ENCODE results near the gene HNRNPUL2. TPM values are rescaled to one million over a fixed set of nuclear protein-coding genes. Genes with fewer than 3 reads are reported as not detected.

The HNRNPUL2 gene
- total RNA-seq, 4 donors from 2014 or later = 38.7 to 68.8 (median 50.3) TPM

DNA sequence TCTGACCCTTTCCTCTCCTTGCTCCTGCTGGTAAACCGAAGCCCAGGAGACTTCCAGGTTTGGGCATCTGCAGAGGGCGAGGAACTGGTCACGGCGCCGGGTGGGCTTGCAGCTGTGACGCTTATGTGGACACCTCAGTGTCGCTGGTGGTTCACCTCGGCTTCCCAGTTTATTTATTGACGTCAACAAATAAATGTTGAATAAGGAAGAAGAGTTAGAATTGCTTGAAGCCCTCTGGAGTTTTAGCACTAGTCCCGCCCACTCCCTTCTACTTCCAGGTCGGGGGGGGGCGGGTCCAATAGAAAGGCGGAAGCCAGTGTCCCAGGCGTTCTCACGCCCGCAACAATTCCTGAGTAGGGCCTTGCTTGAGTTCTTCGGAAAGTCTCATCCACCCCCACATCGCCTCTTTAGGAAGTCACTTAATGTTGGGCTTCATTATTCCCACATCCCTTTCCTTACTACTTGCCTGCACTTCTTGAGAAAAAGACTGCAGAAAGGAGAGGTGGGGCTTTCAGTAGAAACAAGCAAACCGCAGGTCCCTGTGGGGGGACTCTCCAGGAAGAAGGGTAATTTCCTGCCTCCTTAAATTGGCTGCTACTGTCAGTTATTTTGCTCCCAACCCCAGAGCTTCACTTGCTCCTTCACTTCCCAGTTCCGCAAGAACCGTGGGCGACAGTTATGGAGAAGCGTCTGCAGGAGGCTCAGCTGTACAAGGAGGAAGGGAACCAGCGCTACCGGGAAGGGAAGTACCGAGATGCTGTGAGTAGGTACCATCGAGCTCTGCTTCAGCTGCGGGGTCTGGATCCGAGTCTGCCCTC, 1.1 kb upstream of the HNRNPUL2 start, which contains the start of gene TTC9C:
Gene TTC9C, plus strand, starts transcription at position 316 of the 818 bp plus-strand sequence. Its CDS starts 363 bp downstream, at position 679.
- Histone ChIP-seq H3K4me1 (peaks cover 0 to 54% (median 12%) of the 10 kb centered on the region in 4 donors), H3K4me3 (peak within 1 kb of the TSS; percentile 83 to 97 (median 86)), H3K27ac (peak within 1 kb of the TSS; percentile 79 to 98 (median 94)), H3K9me3 (no peaks in the 10 kb centered on the region), H3K36me3 (peaks cover 0 to 25% (median 0%) of the 10 kb centered on the region in 3 donors), H3K27me3 (no peaks in the 10 kb centered on the region)
- DNase-seq = peak; percentile 88 to 96 (median 96)
- TF ChIP-seq POLR2A (IDR thresholded peaks at IDR 0.05) = peak; percentile 72 to 73
- TF ChIP-seq, protein P1, sequence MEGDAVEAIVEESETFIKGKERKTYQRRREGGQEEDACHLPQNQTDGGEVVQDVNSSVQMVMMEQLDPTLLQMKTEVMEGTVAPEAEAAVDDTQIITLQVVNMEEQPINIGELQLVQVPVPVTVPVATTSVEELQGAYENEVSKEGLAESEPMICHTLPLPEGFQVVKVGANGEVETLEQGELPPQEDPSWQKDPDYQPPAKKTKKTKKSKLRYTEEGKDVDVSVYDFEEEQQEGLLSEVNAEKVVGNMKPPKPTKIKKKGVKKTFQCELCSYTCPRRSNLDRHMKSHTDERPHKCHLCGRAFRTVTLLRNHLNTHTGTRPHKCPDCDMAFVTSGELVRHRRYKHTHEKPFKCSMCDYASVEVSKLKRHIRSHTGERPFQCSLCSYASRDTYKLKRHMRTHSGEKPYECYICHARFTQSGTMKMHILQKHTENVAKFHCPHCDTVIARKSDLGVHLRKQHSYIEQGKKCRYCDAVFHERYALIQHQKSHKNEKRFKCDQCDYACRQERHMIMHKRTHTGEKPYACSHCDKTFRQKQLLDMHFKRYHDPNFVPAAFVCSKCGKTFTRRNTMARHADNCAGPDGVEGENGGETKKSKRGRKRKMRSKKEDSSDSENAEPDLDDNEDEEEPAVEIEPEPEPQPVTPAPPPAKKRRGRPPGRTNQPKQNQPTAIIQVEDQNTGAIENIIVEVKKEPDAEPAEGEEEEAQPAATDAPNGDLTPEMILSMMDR (IDR thresholded peaks at IDR 0.05) = no peak

DNA sequence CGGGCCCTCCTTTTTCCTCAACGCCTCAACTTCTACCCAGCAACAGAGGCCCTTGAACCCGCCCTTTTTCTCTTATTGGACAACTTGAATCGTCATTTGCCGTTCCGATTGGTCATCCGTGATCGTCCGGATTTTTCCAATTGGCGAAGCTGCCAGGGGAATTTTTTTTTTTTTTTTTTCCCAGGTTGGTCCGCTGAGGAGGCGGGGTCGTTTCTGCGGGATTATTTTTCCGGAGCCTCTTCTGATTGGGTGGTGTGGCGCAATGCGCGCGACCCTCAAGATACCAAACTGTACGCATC, 564 bp upstream of the HNRNPUL2 start:
- H3K27me3 ChIP-seq = no peaks in the 10 kb centered on the region
- no peaks in the 10 kb centered on the region for H3K9me3 ChIP-seq
- H3K4me1 ChIP-seq = peaks cover 0 to 56% (median 12%) of the 10 kb centered on the region in 4 donors
- peak overlapping the region; percentile 79 to 98 (median 94) for H3K27ac ChIP-seq
- H3K4me3 ChIP-seq = peak overlapping the region; percentile 83 to 97 (median 86)
- peaks cover 0 to 27% (median 0%) of the 10 kb centered on the region in 3 donors for H3K36me3 ChIP-seq
- DNase-seq = peak; percentile 82 to 94 (median 84)
- TF ChIP-seq POLR2A (IDR thresholded peaks at IDR 0.05) = no peak
- TF ChIP-seq, protein P1 (IDR thresholded peaks at IDR 0.05) = no peak

DNA sequence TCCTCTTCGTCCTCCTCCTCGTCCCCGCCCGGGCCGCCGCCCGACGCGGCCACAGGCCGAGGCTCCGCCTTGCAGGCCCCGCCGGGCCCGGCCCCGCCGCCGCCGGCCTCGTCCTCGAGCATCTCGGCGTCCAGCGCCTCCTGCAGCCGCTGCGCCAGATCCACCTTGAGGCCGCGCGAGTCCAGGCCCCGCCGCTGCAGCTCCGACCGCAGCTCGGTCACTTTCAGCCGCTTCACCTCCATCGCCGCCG, 417 bp downstream of the HNRNPUL2 start:
- Histone ChIP-seq H3K27ac (peak overlapping the region; percentile 79 to 98 (median 94)), H3K4me1 (peaks cover 0 to 50% (median 12%) of the 10 kb centered on the region in 4 donors), H3K4me3 (peak overlapping the region; percentile 83 to 97 (median 86)), H3K9me3 (no peaks in the 10 kb centered on the region), H3K27me3 (no peaks in the 10 kb centered on the region), H3K36me3 (peaks cover 0 to 29% (median 3%) of the 10 kb centered on the region in 3 donors)
- TF ChIP-seq POLR2A (IDR thresholded peaks at IDR 0.05) = no peak
- TF ChIP-seq, protein P1 (IDR thresholded peaks at IDR 0.05) = no peak
- no peak for DNase-seq

DNA sequence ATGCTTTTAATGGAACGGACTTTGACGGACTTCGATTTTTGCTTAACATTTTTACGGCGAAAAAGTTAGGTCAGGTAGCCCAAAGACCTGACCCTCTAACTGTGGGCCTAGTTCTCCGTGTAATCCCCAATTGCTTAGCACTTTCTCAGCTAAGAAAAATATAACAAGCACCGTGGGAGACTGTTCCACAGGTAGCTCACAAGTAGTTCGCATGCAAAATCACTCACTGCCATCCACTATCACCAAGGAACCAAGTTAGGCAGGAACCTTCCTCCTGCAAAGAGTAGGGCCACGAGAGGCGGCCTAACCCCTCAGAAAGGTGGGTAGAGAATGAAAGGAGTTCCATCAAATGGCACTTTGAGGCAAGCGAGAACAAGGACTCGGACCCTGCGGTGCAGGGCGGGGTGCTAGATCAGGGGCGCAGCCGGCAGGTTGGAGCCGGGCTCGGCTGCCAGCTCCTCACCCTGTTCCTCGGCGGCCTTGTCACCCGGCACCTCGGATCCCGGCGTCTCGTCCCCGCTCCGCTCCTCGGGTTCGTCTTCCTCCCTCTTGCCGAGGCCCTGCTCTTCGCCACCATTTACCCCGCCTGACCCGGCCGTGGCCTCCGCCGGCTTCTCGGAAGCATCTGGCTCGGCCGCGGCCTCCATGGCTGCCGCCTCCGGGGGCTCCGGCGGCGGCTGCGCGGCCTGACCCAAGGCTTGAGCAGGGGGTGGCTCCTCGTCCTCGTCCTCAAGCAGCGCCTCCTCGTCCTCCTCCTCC, 922 bp downstream of the HNRNPUL2 start:
- no peak for TF ChIP-seq POLR2A (IDR thresholded peaks at IDR 0.05)
- TF ChIP-seq, protein P1 (IDR thresholded peaks at IDR 0.05) = no peak
- H3K4me3 ChIP-seq = peak overlapping the region; percentile 83 to 97 (median 86)
- peak overlapping the region; percentile 79 to 98 (median 94) for H3K27ac ChIP-seq
- DNase-seq = peak in 1 of 3 donors; percentile 57
- no peaks in the 10 kb centered on the region for H3K9me3 ChIP-seq
- peaks cover 0 to 48% (median 12%) of the 10 kb centered on the region in 4 donors for H3K4me1 ChIP-seq
- H3K27me3 ChIP-seq = no peaks in the 10 kb centered on the region
- H3K36me3 ChIP-seq = peaks cover 0 to 34% (median 3%) of the 10 kb centered on the region in 3 donors

DNA sequence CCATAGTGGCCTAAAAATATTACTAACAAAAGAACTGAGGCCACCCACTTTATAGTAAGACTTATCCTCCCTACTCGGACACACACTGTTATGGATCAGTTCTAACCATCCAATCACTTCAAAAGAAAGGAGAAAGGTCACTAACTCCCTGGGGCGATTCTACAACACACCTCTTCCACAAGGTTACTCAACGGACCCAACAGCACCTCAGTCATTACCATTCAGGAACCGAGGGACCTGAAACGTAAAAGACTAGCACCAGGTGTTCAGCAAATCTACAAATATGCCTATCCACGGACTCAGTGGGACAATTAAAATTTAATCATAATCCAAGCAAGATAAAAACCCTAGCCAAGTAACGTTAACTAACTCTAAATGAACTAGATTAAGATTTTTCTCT, 1.6 kb downstream of the HNRNPUL2 start:
- DNase-seq = peak in 1 of 3 donors; percentile 46
- H3K4me1 ChIP-seq = peaks cover 0 to 41% (median 12%) of the 10 kb centered on the region in 4 donors
- H3K4me3 ChIP-seq = peak overlapping the region; percentile 83 to 97 (median 86)
- TF ChIP-seq, protein P1 (IDR thresholded peaks at IDR 0.05) = no peak
- TF ChIP-seq POLR2A (IDR thresholded peaks at IDR 0.05) = peak in 1 of 2 donors; percentile 44
- H3K36me3 ChIP-seq = peaks cover 0 to 35% (median 3%) of the 10 kb centered on the region in 3 donors
- H3K27me3 ChIP-seq = no peaks in the 10 kb centered on the region
- H3K27ac ChIP-seq = peak overlapping the region; percentile 79 to 98 (median 94)
- no peaks in the 10 kb centered on the region for H3K9me3 ChIP-seq
